Naive thymus-derived CD8-positive, alpha-beta T cell (primary cell): ENCODE measurements around the gene GABPA. TPM values are rescaled to one million over a fixed set of nuclear protein-coding genes. Genes with fewer than 3 reads are reported as not detected.

Source experiments
- ATAC-seq, 2 donors: fragments of 150-1000 bp; cut with Tn5 transposase in 1 of 2; sonication (Bioruptor Pico), chemical (Tn5 transposase) in 1 of 2; 1 replicate in 1 of 2; 2 replicates in 1 of 2; pipeline ENCODE4 v1.10.0; 2021; ENCODE audit warnings: mild to moderate bottlenecking in 2 of 2, moderate library complexity in 2 of 2
- POLR2A ChIA-PET: fragments of 350-600 bp; sonication (Branson Sonifier 250); formaldehyde crosslinking; loops from one replicate; lab custom pipeline; 2021; ENCODE audit warnings: antibody characterized with exemption; lab: Charles Lee
- DNase-seq, 10 donors: peaks; one replicate each; pipeline versions ENCODE4 v3.0.0 to v3.0.0-alpha.2; 2020 to 2022
- H3K27ac Mint-ChIP-seq, 10 donors: one replicate each; pipeline ENCODE4 v1.8.0; 2020 to 2022; ENCODE audit warnings: mild to moderate bottlenecking in 10 of 10, mixed read lengths in 10 of 10, moderate library complexity in 4 of 10, inconsistent platforms in 1 of 10
- H3K27me3 Mint-ChIP-seq, 5 donors: one replicate each; pipeline ENCODE4 v1.8.0; 2021 to 2022; ENCODE audit warnings: mixed read lengths in 5 of 5
- H3K36me3 Mint-ChIP-seq, 3 donors: one replicate each; pipeline ENCODE4 v1.8.0; 2020 to 2022; ENCODE audit warnings: mixed read lengths in 3 of 3, mild to moderate bottlenecking in 2 of 3, inconsistent platforms in 1 of 3
- H3K4me1 Mint-ChIP-seq, 4 donors: one replicate each; pipeline ENCODE4 v1.8.0; 2021 to 2022; ENCODE audit warnings: mixed read lengths in 4 of 4
- H3K4me3 Mint-ChIP-seq, 10 donors: one replicate each; pipeline ENCODE4 v1.8.0; 2020 to 2022; ENCODE audit warnings: mild to moderate bottlenecking in 10 of 10, mixed read lengths in 10 of 10, moderate library complexity in 6 of 10, inconsistent platforms in 1 of 10
- H3K9me3 Mint-ChIP-seq, 9 donors: one replicate each; pipeline ENCODE4 v1.8.0; 2020 to 2022; ENCODE audit warnings: mixed read lengths in 9 of 9, mild to moderate bottlenecking in 3 of 9, inconsistent platforms in 1 of 9, moderate library complexity in 1 of 9
- polyA plus RNA-seq, 3 donors: library from polyadenylated mRNA; unstranded; fragments of 300-500 nt; fragmentation: Illumina TruSeq; gene quantifications; one replicate each; pipeline ENCODE4 v1.2.3, GENCODE V29; 2021
- total RNA-seq, 8 experiments: library from RNA in 2 of 8; stranded (reverse) in 2 of 8; gene quantifications; one replicate each; pipeline ENCODE4 v1.2.3 and lab custom pipeline; 2021 to 2026

The GABPA gene
- total and polyA plus RNA-seq, 5 experiments from 2014 or later: 16.8 to 34.5 (median 18.4) TPM

DNA sequence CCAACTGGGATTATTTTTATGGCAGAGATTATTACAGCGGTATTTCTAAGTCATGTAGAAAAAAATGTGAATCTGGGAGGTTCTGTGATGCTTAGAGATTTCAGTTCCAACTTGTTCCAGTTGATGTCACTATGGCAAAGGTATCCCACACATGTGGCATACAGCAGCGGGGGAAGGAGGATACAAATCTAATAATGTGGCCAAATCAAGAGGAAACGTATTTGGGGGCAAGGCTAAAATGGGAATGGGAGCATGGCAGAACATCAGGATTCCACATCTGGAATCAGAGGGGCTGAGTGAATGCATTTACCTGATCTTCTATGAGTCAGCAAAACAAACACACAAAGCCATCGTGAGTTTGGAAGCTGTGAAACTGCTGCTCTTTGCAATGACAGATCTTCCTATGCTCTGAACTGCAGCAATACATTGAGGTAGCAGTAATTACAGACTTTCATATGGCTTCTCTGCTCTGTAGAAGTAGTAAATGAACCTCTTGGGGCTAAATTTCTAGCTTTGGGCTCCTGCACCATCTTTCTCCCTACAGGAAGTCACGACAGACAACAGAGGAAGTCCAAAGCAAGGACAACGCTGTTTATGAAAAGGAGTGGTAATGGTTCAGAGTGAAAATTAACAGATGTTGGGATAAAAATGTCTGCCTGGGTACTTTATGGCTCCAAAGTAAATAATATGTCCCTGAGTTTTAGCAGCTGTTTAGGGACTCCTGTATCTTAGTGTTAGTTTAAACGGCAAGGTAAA lies 55.5 kb downstream of the GABPA start:
- ATAC-seq (peak; percentile 49 to 73), DNase-seq (peak in 2 of 10 donors; percentile 0 to 11)
- Mint-ChIP-seq H3K27ac (peak overlapping the region in 3 of 10 donors; percentile 21 to 27 (median 23)), H3K4me1 (peaks cover 2 to 14% (median 11%) of the 10 kb centered on the region in 4 donors), H3K4me3 (peak overlapping the region; percentile 55 to 90 (median 70)), H3K27me3 (peaks cover 5 to 14% (median 11%) of the 10 kb centered on the region in 5 donors), H3K9me3 (no peaks in the 10 kb centered on the region), H3K36me3 (no peaks in the 10 kb centered on the region)
- POLR2A ChIA-PET: no interaction called here

DNA sequence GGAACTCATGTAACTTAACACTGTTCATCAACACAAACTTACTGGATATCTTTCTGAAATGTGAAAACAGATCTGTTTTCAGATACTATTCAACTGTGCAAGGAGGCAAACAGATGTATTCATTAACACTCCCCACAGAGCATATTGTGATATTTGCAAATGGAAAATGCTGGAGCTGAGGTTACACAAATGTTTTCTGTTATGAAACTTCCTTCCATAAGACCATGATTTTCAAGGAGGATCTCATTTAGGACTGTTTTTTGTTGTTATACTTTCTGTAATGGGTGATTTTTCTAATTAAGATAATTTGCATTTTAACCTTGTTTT lies 56.1 kb downstream of the GABPA start:
- H3K36me3 Mint-ChIP-seq: no peaks in the 10 kb centered on the region
- POLR2A ChIA-PET: no interaction called here
- no peak for ATAC-seq
- peaks cover 2 to 14% (median 11%) of the 10 kb centered on the region in 4 donors for H3K4me1 Mint-ChIP-seq
- H3K9me3 Mint-ChIP-seq: no peaks in the 10 kb centered on the region
- DNase-seq: no peak
- peak overlapping the region; percentile 42 to 90 (median 68) for H3K4me3 Mint-ChIP-seq
- peaks cover 5 to 19% (median 11%) of the 10 kb centered on the region in 5 donors for H3K27me3 Mint-ChIP-seq
- H3K27ac Mint-ChIP-seq: peak overlapping the region in 1 of 10 donors; percentile 23

DNA sequence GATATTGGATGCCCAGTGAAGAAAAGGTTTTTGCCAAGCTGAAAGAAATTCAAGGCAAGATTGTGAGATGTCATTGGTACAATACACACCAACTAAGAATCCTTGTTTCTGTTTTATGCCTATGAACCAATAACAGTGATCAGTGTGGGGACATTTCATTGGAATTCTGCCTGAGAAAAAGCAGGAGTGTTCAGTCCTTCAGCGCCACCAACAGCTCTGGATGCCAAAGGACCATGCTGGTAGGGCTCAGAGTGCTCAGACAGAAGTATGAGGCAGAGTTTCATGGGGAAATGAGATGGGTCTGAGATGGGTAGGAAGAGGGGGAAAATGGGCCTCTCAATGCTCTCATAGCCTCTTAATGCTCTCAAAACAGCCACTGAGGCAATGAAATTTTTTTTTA lies 56.5 kb downstream of the GABPA start:
- POLR2A ChIA-PET: no interaction called here
- DNase-seq: no peak
- no peaks in the 10 kb centered on the region for H3K36me3 Mint-ChIP-seq
- peaks cover 5 to 16% (median 11%) of the 10 kb centered on the region in 5 donors for H3K27me3 Mint-ChIP-seq
- no peak for ATAC-seq
- peak overlapping the region in 1 of 10 donors; percentile 61 for H3K4me3 Mint-ChIP-seq
- peaks cover 2 to 14% (median 11%) of the 10 kb centered on the region in 4 donors for H3K4me1 Mint-ChIP-seq
- no peaks in the 10 kb centered on the region for H3K9me3 Mint-ChIP-seq
- H3K27ac Mint-ChIP-seq: no peak overlapping the region

DNA sequence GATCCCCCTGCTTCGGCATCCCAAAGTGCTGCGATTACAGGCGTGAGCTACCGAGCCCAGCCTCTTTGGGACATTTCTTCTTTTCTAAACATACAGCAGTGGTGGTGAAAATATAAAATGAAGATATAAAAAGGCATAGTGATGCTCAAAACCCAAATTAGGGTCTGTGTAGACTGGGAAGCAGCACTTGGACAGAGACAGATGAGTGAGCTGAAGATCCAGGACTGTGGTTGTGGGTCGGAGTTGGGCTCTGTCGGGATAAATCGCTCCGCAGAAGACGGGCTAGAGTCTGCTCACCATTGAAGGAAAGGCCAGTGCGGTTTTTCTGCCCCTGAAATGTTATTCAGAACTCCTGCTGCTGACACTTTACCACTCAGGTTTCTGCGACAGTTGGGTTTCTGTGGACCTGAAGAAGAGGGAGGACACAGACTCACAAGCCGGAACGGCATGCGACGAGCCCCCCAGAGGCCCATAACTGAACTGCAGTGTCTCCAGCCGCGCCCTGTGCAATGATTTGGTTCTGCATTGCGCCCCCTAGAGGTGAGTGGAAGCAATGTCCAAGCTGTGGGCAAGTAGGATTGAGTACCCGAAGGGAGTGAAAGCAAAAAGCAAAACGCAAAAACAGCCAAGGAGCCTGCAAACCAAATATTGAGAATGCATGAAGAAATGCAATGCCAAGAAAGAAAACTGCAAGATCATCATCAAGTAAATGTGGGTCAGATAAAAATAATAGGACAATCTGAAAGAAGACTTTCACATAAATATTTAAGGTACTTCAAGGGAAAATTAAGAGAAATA lies 66.6 kb downstream of the GABPA start:
- no peaks in the 10 kb centered on the region for H3K9me3 Mint-ChIP-seq
- peaks cover 3 to 11% (median 4%) of the 10 kb centered on the region in 5 donors for H3K27me3 Mint-ChIP-seq
- H3K36me3 Mint-ChIP-seq: no peaks in the 10 kb centered on the region
- peak; percentile 66 to 89 (median 82) for DNase-seq
- POLR2A ChIA-PET: interaction anchor here (1.1 kb wide), 1 partner anchor 24 kb away, joined by 3 read pairs; no protein-coding TSS in a partner anchor
- peak overlapping the region in 3 of 10 donors; percentile 4 to 79 (median 7) for H3K27ac Mint-ChIP-seq
- peak overlapping the region; percentile 2 to 74 (median 48) for H3K4me3 Mint-ChIP-seq
- peak; percentile 99 to 100 for ATAC-seq
- H3K4me1 Mint-ChIP-seq: peaks cover 4 to 9% (median 5%) of the 10 kb centered on the region in 4 donors

DNA sequence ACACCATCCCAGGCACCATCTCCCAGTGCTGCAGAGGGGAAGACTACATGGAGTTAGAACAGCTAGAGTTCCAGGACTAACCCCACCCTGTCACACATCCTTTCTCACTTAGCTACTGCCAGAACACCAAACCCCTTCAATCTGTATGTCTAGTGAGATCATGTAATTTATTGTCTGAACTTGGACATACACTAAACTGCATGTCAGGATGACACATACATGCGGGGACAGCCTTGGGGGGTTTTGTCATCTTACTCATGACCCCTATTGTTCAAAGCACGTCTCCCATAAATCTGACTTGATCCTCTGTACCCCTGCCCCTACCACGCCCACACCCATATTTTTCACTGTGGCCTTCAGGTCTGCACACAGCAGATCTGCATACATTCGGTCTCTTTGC lies 71.3 kb downstream of the GABPA start:
- no peak for ATAC-seq
- Mint-ChIP-seq H3K4me1 (peaks cover 5 to 9% (median 6%) of the 10 kb centered on the region in 4 donors), H3K4me3 (no peak overlapping the region), H3K27me3 (peaks cover 4 to 13% (median 9%) of the 10 kb centered on the region in 5 donors), H3K27ac (no peak overlapping the region), H3K9me3 (no peaks in the 10 kb centered on the region), H3K36me3 (no peaks in the 10 kb centered on the region)
- no peak for DNase-seq
- POLR2A ChIA-PET: no interaction called here

DNA sequence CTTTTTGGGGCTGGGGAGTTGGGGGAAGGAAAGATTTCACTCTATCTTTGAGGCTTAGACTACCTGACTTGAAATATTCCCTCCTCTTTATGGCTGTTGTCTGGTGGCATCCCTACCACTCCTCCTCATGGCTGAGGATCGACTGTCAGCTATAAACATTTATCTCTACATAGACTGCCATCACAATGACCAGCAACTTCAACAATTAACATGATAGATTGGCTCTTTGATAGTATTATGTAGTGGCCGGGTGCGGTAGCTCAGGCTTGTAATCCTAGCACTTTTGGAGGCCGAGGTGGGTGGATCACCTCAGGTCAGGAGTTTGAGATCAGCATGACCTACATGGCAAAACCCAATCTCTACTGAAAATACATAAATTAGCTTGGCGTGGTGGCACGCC lies 72.4 kb downstream of the GABPA start:
- Mint-ChIP-seq H3K27me3 (peaks cover 1 to 12% (median 9%) of the 10 kb centered on the region in 5 donors), H3K4me1 (peaks cover 0 to 2% (median 0%) of the 10 kb centered on the region in 4 donors), H3K4me3 (no peak overlapping the region), H3K27ac (no peak overlapping the region), H3K9me3 (no peaks in the 10 kb centered on the region), H3K36me3 (no peaks in the 10 kb centered on the region)
- ATAC-seq (no peak), DNase-seq (no peak)
- POLR2A ChIA-PET: no interaction called here

DNA sequence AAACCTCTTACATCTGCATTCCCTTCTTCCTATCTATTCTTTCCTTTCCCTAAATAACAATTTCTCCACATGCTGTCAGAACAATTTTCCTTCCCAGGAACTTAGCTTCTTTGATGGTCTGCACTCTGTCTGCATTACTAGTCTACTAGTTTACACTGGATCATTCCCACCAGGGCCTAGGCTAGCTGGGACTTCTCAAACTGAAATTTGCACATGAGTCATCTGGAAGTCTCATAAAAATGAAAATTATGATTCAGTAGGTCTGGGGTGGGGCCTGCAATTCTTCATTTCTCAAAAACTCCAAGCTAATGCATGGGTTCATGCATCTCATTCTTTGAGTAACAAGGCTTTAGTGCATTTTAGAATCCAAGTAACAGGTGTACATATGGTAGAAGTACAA lies 74.2 kb downstream of the GABPA start:
- POLR2A ChIA-PET: no interaction called here
- no peaks in the 10 kb centered on the region for H3K9me3 Mint-ChIP-seq
- H3K4me3 Mint-ChIP-seq: no peak overlapping the region
- ATAC-seq: no peak
- no peak overlapping the region for H3K27ac Mint-ChIP-seq
- no peak for DNase-seq
- peaks cover 1 to 12% (median 6%) of the 10 kb centered on the region in 5 donors for H3K27me3 Mint-ChIP-seq
- no peaks in the 10 kb centered on the region for H3K36me3 Mint-ChIP-seq
- H3K4me1 Mint-ChIP-seq: peaks cover 0 to 2% (median 0%) of the 10 kb centered on the region in 4 donors

DNA sequence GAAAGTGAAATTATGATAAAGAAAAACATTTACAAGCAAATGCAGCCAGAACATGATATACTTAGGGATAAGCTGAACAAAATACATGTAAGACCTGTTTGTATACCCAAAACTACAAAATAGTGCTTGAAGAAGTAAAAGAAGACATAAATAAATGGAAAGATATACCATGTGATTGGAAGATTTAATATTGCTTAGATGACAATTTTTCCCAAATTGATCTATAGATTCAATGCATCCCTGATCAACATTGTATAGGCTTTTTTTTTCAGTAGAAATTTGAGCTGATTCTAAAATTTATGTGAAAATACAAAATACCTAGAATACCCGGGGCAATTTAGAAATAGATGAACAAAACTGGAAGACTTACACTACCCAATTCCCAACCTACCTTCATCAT lies 76.4 kb downstream of the GABPA start:
- H3K9me3 Mint-ChIP-seq: no peaks in the 10 kb centered on the region
- H3K36me3 Mint-ChIP-seq: no peaks in the 10 kb centered on the region
- H3K27ac Mint-ChIP-seq: no peak overlapping the region
- H3K4me1 Mint-ChIP-seq: peaks cover 0 to 2% (median 0%) of the 10 kb centered on the region in 4 donors
- POLR2A ChIA-PET: no interaction called here
- peaks cover 0 to 10% (median 4%) of the 10 kb centered on the region in 5 donors for H3K27me3 Mint-ChIP-seq
- ATAC-seq (no peak), DNase-seq (no peak)
- H3K4me3 Mint-ChIP-seq: no peak overlapping the region

DNA sequence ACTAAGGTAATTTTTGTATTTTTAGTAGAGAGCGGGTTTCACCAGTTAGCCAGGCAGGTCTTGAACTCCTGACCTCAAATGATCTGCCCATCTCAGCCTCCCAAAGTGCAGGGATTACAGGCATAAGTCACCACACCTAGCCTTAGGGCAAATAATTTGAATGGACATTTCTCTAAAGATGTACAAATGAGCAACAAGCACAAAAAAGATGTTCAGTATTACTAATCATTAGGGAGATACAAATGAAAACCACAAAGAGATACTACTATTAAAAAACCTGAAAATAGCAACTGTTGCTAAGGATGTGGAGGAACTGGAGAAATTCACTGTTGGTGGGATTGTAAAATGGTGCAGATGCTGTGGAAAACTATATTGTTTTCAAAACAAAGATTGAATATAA lies 79.1 kb downstream of the GABPA start:
- Mint-ChIP-seq H3K27me3 (no peaks in the 10 kb centered on the region), H3K27ac (no peak overlapping the region), H3K4me3 (no peak overlapping the region), H3K36me3 (no peaks in the 10 kb centered on the region), H3K4me1 (peaks cover 0 to 1% (median 0%) of the 10 kb centered on the region in 4 donors), H3K9me3 (no peaks in the 10 kb centered on the region)
- ATAC-seq (no peak), DNase-seq (no peak)
- POLR2A ChIA-PET: no interaction called here

DNA sequence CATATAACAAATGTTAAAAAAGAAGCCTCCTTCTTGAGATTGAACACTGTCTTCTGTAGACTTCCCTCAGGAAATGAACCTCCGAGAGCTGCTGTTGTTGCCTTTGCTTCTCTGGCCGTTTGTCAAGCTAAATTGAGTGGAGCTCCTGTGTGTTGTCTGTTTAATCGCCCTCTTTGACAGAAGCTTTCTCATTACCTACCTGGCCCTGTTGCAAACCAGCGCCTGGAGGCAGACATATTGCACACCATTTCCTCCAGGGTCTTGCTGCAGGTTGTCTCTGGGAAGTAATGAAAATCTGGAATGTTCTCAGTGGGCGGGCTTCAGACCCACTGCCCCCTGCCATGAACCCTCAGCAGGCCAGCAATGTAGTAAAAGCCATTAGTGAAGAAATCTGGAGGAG lies 83.3 kb downstream of the GABPA start:
- ATAC-seq (no peak), DNase-seq (no peak)
- Mint-ChIP-seq H3K27me3 (no peaks in the 10 kb centered on the region), H3K36me3 (no peaks in the 10 kb centered on the region), H3K4me1 (no peaks in the 10 kb centered on the region), H3K4me3 (no peak overlapping the region), H3K27ac (no peak overlapping the region), H3K9me3 (no peaks in the 10 kb centered on the region)
- POLR2A ChIA-PET: no interaction called here

DNA sequence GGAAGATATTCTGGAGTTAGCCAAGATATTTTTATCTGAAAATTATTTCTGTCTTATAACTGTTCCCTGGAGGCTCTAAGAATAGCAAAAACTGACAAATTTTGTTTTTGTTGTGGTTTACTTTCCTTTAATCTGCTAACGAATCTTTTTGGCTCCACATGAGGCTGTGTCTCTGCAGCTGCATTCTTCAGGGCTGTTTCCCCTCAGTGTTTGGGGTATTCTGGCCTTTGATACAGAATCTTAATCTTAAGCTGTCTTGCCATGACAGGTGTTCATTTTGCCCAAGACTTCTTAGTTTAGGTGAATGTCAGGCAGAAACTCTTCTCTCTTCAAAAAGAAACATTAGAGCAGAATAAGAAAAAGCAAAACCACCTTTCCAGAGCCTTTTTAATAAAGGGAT lies 83.8 kb downstream of the GABPA start:
- POLR2A ChIA-PET: no interaction called here
- H3K4me1 Mint-ChIP-seq: no peaks in the 10 kb centered on the region
- no peak for ATAC-seq
- H3K27ac Mint-ChIP-seq: no peak overlapping the region
- no peaks in the 10 kb centered on the region for H3K27me3 Mint-ChIP-seq
- H3K4me3 Mint-ChIP-seq: no peak overlapping the region
- no peaks in the 10 kb centered on the region for H3K36me3 Mint-ChIP-seq
- H3K9me3 Mint-ChIP-seq: no peaks in the 10 kb centered on the region
- no peak for DNase-seq
